HG02938 (cell line): ENCODE results near the gene PHOX2A.
"Not testable (repeated sequence)": the region's sequence is repeated elsewhere in the genome, so short reads cannot be mapped to it uniquely, and the experiment has no call there.

ENCODE experiments used
- ATAC-seq: cut with Tn5 transposase; IDR thresholded peaks from one replicate; pipeline ENCODE4 v1.9.1; 2021; ENCODE audit warnings: mild to moderate bottlenecking, moderate library complexity; ENCODE audit not compliant: unreplicated experiment

Gene PHOX2A

DNA sequence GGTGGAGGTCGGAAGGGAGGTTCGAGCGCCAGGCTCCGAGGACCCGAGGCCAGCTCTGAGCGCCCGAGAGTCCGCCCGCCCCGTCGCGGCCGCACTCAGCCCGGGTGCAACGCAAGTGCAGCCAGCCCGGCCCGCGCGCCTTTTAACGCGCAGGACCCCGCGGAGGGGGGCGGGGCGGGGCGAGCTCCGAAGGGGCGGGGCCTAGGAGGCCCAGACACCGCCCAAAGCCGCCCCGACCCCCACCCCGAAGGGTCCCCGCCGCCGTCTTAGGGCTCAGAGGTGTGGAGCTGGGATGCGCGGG, at the start of gene PHOX2A:
TSS of gene PHOX2A (minus strand) at position 117 of the 301 bp plus-strand sequence. CDS start 172 bp downstream, outside the sequence.
- ATAC-seq: no peak

DNA sequence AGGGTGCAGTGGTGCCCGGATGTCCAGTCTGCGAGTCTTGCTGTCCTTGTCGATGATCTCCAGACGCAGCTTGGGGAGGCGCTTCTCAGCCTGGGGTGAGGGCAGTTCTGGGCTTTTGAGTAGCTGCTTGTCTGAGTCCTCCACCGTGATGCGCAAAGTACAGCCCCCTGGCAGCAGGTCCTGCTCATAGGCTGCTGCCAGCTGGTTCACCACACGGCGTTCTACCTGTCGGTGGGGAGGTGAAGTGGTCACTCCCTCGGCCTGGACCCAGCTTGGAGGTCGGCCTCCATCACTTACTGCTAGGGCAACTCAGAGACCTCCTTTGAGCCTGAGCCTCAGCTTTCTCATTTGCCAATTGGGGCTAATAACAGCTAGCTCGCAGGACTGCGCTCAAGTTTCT, 49.4 kb upstream of the PHOX2A start:
- ATAC-seq: no peak

DNA sequence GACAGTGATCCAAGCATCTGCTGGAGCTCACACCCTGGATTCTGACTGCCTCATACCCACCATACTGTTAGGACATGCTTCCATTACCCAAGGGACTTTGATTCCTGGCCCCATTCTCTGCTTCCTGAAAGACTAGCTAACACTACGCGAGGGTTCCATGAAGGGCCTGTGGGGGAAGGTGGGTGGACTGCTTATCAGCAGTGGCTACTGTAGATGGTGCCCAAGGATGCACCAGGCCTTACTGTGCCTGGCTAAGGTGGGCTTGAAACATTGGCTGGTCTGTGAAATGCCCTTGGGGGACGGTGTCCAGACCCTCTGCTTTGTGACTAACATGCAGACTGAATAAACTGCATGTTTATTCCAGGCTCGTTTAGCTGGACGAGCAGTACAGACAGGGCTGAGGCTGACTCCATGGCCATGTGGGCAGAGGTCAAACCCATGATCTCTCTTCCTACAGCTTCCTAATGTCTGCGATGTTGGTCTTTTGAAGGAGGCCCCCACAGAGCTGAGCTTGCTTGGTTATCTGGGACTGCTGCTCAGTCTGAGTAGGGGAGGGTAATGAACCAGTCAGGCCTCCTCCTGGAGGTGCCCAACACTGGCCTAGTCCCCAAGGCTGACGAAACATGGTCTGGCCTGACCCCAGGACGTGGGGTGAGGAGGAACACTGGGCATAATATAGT, 48.3 kb upstream of the PHOX2A start:
- no peak for ATAC-seq

DNA sequence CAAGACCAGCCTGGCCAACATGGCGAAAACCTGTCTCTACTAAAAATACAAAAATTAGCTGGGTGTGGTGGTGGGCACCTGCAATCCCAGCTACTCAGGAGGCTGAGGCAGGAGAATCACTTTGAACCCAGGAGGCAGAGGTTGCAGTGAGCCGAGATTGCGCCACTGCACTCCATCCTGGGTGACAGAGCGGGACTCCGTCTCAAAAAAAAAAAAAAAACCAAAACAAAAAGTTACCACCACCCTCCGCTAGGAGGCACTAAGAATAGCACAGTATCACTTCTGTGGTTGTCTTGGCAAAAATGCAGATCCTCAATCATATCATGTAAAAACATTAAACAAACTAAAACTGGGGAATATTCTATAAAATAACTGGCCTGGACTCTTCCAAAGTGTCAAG, 46.8 kb upstream of the PHOX2A start:
- not testable (repeated sequence) for ATAC-seq

DNA sequence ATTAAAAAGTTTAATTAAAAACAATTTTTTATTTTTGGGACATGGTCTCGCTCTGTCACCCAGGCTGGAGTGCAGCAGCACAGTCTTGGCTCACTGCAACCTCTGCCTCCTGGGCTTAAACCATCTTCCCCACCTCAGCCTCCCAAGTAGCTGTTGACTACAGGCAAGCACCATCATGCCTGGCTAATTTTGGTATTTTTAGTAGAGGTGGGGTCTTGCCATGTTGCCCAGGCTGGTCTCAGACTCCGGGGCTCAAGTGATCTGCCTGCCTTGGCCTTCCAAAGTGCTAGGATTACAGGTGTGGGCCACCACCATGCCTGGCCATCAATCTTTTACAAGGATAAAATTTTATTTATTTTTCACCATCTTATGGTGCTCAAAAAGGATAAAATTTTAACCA, 43.3 kb upstream of the PHOX2A start:
- no peak for ATAC-seq

DNA sequence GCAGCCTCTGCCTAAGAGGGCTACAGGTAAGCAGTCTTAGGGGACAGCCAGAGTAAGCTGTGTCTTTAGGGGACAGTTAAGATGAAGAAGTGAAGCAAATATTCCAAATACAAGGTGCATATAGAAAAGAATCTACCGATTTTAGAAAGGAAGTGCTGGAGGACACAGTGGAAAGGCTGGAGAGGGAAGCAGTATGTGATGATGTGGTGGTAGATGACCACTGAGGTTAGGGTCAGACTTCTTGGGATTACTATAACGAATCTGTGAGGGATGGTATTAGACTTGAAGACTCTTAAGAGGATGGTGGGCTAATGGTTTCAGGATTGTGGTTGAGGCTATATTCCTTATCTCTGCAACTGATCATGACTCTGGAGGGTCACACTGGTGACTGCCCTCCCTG, 40.0 kb upstream of the PHOX2A start:
- ATAC-seq: no peak

DNA sequence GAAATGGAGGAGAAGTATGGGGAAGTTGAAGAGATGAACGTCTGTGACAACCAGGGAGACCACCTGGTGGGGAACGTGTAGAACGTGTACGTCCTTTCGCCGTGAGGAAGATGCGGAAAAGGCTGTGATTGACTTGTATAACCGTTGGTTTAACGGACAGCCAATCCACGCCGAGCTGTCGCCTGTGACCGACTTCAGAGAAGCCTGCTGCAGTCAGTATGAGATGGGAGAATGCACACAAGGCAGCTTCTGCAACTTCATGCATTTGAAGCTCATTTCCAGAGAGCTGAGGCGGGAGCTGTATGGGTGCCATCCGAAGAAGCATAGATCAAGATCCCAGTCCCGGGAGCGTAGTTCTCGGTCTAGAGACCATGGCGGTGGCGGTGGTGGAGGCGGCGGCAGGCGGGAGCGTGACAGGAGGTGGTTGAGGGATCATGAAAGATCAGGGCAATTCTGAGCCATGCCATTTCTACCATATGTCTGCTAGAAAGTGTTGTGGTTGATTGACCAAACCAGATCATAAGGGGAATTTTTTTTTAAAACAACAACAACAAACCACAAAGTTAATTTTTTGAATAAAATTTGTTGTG, 36.8 kb upstream of the PHOX2A start:
- ATAC-seq: no peak

DNA sequence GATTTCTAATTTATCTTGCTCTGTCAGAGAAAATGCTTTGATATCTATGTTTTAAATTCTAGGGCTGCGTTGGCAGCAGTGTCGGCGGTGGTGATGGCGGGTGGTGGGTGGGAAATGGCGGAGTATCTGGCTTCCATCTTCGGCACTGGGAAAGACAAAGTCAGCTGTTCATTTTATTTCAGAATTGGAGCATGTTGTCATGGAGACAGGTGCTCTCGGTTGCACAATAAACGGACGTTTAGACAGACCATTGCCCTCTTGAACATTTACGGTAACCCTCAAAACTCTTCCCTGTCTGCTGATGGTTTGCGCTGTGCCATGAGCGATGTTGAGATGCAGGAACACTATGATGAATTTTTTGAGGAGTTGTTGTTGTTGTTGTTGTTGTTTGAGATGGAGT, 36.1 kb upstream of the PHOX2A start:
- ATAC-seq: no peak

DNA sequence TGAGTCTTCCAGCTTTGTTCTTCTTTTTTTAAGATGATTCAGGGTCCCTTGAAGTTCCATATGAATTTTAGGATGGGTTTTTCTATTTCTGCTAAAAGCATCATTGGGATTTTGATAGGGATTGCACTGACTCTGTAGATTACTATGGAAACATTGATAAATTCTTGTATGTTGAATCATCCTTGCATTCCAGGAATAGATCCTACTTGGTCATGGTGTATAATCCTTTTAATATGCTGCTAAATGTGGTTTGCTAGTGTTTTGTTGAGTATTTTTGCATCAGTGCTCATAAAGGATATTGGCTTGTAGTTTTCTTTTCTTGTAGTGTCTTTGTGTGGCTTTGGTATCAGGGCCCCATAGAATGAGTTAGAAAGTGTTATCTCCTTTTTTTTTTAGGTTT, 34.9 kb upstream of the PHOX2A start:
- ATAC-seq: no peak

DNA sequence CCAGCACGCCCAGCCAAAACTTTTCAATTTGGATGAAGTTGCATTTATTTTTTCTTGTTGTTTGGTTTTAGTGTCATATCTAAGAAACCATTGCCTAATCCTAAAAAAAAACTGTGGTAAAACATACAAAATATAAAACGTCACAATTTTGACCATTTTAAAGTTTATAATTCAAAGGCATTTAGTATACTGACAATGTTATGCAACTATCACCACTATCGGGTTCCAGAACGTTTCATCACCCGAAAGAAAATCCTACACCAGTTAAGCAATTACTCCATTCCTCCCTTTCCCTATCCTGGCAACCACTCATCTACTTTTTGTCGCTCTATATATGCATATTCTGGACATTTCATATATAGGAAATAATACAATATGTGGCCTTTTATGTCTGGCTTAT, 30.5 kb upstream of the PHOX2A start:
- ATAC-seq: no peak

DNA sequence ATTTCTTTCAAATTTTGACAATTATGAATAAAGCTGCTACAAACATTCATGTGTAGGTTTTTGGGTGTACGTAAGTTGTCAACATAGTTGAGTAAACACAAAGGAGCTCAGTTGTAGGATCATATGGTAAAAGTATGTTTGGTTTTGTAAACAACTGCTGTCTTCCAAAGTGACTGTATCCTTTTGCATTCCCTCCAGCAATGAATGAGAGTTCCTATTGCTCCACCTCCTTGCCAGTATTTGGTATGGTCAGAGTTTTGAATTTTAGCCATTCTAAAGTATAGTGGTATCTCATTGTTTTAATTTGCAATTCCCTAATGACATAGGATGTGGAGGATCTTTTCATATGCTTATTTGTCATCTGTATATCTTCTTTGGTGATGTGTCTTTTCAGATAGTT, 28.0 kb upstream of the PHOX2A start:
- ATAC-seq: no peak

DNA sequence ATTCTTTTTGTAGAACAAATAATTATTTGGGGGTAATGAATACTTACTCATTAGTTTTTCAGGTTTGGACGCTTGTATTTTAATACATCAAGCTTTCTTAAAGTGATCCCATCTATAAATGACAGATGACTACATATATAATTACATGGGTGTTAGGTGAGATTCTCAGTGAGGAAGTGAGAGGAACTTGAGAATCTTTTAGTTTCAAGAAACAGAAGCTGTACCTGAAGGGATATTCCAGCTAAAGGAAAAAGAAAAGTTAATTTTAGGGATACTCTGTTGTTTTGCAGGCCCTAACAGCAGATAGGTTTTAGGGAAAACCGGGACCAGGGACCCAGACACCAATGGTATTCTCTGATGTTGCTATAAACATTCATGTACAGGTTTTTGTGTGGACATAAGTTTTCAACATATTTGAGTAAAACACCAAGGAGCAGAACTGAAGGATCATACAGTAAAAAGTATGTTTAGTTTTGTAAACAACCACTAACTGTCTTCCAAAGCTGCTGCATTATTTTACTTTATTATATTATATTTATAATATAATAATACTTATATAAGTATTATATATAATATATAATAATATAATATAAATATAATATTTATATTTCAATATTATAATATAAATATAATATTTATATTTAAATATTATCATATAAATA, 24.1 kb upstream of the PHOX2A start:
- ATAC-seq: no peak

DNA sequence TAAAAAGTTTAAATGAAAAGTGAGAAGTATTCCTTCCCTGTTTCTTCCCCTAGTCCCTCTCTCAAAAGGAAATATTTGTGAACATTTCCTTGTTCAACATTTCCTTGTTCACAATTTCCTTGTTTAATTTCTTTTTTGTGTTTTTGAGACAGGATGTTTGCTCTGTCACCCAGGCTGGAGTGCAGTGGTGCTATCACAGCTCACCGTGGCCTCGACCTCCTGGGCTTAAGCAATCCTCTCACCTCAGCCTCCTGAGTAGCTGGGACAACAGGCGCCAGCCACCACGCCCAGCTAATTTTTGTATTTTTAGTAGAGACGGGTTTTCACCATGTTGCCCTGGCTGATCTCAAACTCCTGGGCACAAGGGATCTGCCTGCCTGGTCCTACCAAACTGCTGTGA, 23.0 kb upstream of the PHOX2A start:
- ATAC-seq: not testable (repeated sequence)

DNA sequence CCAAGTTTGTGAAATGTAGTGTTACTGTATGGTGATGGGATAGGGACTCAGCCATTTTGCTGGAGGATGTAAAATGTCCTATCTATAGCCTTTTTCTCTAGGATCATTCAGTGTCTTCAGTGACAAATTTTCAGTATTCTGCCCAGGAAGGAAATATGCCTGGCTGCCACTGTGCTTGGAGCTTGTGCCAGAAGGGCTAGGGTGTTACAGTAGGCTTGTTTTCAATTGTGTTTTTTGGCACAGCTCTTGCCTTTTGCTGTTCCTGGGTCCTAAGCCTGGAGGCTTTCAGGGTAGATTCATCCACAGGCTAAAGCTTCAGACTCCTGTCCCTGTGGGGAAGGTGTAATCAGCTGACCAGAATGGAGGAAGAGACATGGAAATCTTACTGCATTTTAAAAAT, 22.0 kb upstream of the PHOX2A start:
- no peak for ATAC-seq

DNA sequence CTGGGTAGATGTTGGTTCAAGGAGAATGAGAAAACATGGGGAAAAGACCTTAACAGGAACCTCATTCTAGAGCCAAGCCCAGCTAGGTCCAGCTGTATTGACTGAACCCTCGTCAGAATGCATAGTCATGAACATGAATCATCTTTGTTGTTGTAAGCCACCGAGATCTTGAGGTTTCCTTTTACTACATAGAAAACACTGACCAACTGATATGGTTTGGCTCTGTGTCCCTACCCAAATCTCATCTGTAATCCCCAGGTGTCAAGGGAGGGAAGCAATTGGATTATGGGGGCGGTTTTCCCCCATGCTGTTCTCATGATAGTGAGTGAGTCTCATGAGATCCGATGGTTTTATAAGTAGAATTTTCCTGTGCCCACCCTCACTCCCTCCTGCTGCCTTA, 19.4 kb upstream of the PHOX2A start:
- ATAC-seq: no peak

DNA sequence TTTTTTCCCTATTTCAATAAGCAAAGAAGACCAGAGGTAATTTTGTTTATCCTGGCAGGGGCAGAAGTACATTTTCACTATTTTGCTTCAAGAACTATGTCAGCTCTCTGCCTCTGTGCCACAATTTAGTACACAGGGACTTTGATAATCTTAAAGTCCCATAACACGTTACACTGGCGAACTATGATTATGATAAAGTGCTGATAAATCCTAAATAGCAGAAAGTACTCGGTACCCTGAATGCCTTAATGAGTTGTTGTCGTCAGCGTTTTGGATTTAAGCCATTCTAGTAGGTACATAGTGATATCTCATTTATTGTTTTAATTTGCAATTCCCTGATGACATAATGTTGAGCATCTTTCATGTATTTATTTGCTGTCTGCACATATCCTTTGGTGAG, 16.6 kb upstream of the PHOX2A start:
- no peak for ATAC-seq

DNA sequence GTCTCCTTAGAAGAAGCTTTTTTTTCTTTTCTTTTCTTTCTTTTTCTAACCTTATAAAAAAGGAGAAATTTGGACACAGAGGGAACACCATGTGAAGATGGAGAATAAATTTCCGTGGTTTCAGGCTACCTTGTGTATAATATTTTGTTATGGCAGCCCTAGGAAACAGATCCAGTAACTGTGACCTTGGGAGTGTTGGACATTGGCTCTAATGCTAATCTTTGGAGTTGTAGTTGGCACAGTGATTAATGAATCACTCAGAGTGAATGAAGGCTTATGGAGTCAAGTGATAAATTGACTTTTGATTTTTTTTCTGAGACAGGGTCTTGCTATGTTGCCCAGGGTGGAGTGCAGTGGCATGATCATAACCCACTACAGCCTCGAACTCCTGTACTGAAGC, 15.5 kb upstream of the PHOX2A start:
- no peak for ATAC-seq

DNA sequence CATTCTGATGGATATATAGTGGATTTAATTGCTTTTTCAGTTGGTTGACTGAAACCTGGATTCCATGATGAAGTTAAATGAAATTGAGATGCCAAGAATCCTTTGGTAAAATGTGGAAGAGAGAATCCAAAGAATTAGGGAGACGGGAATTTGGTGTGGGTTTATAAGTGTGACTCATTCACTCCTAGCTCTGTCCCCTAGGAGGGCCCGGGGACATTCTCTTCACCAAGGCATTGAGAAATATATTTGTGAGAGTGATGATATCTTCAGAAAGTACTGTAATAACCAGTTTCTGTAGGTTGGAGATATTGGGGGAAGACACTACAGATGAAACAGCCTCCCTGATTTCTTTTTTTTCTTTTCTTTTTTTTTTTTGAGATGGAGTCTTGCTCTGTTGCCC, 13.6 kb upstream of the PHOX2A start:
- ATAC-seq: no peak

DNA sequence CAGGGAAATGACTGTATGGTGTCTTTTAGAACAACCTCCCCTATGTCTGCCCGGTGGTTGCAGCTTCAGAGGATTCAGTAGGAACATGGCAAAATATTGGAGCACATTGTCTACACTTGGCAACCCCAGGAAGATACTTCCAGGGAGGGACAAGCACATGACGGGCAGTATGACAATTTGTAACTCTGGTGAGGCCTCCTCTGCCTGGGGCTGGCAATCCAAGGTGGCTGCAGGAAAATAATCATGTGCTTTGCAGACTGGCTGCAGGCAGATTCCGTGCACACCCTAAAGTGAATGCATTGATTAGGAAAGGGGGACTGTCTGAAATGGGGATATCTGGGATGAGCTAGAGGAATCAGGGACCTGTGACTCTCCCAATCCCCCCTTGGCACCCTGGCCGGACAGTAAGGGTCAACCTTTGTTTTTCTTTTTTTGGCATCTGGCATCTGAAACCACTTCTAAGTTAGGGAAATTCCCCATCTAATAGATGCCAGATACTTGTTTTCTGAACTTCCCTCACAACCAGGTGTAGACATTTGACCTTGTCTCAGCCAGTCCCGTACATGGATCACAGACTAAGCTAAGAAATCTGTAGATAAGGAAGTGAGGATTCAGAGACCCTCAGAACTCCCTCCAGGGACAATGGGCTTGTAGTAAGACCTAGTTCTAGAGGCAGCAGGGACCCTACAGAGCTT, 10.5 kb upstream of the PHOX2A start:
- ATAC-seq: no peak

DNA sequence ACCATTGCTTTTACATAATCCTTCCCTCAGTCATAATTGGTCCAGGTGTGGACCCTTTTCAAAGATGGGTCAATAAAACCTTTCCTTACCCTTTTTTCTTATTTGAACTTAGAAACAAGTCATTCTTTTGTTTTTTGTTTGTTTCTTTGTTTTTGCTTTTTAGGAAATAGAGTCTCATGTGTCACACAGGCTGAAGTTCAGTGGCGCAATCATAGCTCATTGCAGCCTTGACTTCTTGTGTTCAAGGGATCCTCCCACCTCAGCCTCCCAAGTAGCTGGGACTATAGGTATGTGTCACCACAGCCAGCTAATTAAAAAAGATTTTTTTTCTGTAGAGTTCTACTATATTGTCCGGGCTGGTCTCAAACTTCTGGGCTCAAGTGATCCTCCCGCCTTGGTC, 9.4 kb upstream of the PHOX2A start:
- no peak for ATAC-seq

DNA sequence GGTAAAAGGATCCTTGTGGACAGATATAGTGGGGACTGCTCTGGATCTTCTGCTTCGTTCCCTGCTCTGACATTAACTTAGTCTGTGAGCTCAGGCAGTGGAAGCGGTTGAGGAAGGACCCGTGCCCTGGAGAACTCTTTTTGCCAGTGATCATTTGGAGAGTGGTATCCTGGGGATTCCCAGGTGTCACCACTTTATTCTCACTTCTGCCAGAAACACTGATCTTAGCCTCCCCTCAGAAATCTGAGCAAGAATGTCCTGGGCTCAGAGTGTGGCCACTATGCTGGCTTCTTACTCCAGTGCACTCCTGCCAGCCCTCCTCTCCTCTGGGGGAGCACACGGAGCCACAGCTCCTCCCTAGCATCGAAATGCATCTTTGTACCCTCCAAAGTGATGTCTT, 7.6 kb upstream of the PHOX2A start:
- no peak for ATAC-seq
